ENCODE measurements around the gene MEIOSIN. TPM values are rescaled to one million over a fixed set of nuclear protein-coding genes. Genes with fewer than 3 reads are reported as not detected.

The MEIOSIN gene
- total and polyA plus RNA-seq, 9 of the 15 experiments (the other 6 are each of a cell fraction or from before 2014, with no cell fraction given), result 0.06 to 2.0 (median 0.76) TPM

DNA sequence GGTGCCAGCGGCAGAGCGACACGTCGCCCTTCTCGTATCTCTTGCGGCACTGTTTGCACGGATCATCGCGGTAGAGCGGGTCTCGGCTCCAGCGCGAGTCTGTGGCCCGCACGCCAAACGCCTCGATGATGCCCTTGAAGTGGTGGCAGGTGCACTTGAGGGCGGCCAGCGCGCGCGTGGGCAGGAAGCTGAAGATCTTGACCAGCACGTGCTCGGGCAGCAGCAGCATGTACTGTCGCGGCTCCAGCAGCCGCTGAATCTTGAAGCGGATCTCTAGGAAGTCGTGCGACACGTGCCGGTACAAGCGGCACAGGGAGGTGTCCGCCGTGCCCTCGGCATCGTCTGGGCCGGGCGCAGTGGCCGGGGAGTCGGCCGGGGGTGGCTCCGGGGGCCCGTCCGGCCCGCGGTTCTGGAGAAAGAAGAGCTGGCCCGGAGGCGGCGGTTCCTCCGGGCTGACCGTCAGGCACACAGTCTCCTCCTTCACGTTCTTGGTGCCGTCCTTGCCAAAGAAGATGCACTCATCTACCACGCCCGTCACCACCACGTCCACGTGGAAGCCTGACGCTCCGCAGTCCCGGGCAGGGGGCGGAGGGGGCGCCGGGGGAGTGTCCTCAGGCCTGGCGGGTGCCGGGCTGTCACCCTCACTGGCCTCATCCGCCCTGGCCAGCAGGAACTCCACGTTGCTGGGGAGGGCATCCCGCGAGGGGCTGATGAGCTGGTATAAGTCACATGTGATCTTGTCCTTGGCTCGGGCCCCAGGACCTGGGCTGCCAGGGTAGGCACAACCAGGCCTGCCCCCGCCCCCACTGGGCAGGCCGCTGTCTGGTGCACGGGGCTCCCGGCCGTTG lies 21.2 kb upstream of the MEIOSIN start (continued):
- TF ChIP-seq ZNF318 (IDR thresholded peaks at IDR 0.05; ENCODE audit: borderline replicate concordance in 1 of 2, low read depth in 1 of 2), result no peak
- TF ChIP-seq ZNF274 (IDR thresholded peaks at IDR 0.05; ENCODE audit: borderline replicate concordance, low read depth, low read length), result no peak
- no peak for TF ChIP-seq PRMT5 (CRISPR knock-in tag; IDR thresholded peaks at IDR 0.05)
- no peak for TF ChIP-seq TBL1XR1 (IDR thresholded peaks at IDR 0.05; ENCODE audit: low read length in 2 of 2)
- no peak for TF ChIP-seq TFE3 (CRISPR knock-in tag; IDR thresholded peaks at IDR 0.05)
- TF ChIP-seq MTA2 (IDR thresholded peaks at IDR 0.05; ENCODE audit: low read depth), result no peak
- TF ChIP-seq RFX1 (IDR thresholded peaks at IDR 0.05), result no peak
- TF ChIP-seq HNRNPL (IDR thresholded peaks at IDR 0.05; ENCODE audit: low read depth, low read length), result peak; percentile 44; the same call in 1 of the 2 replicates
- TF ChIP-seq MAZ (CRISPR knock-in tag; conservative IDR thresholded peaks at IDR 0.05 in 1 of 2, IDR thresholded peaks at IDR 0.05 in 1 of 2), result no peak
- TF ChIP-seq CHD4 (IDR thresholded peaks at IDR 0.05; ENCODE audit: insufficient read depth, insufficient replicate concordance, low read depth, low read length, poor library complexity, severe bottlenecking), result no peak
- no peak for TF ChIP-seq TBP (optimal IDR thresholded peaks at IDR 0.05; ENCODE audit: low read depth, low read length)
- TF ChIP-seq, protein P1, sequence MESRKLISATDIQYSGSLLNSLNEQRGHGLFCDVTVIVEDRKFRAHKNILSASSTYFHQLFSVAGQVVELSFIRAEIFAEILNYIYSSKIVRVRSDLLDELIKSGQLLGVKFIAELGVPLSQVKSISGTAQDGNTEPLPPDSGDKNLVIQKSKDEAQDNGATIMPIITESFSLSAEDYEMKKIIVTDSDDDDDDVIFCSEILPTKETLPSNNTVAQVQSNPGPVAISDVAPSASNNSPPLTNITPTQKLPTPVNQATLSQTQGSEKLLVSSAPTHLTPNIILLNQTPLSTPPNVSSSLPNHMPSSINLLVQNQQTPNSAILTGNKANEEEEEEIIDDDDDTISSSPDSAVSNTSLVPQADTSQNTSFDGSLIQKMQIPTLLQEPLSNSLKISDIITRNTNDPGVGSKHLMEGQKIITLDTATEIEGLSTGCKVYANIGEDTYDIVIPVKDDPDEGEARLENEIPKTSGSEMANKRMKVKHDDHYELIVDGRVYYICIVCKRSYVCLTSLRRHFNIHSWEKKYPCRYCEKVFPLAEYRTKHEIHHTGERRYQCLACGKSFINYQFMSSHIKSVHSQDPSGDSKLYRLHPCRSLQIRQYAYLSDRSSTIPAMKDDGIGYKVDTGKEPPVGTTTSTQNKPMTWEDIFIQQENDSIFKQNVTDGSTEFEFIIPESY (CRISPR knock-in tag; IDR thresholded peaks at IDR 0.05), result peak; percentile 83; the same call in 1 of the 2 replicates
- TF ChIP-seq MEIS2 (IDR thresholded peaks at IDR 0.05; ENCODE audit: partially characterized antibody), result no peak
